C1 segment of cervical spinal cord (tissue), 14 donors: ENCODE measurements around the gene LCN15.
"Not testable (repeated sequence)": the region's sequence is repeated elsewhere in the genome, so short reads cannot be mapped to it uniquely, and the experiment has no call there.

Source experiments
- DNase-seq, 14 donors: peaks; one replicate each; lab custom pipeline; 2025; lab: John Stamatoyannopoulos, UW

The LCN15 gene

GRCh38 chr9:136756134-136756438, 8.2 kb downstream of the LCN15 start:
- DNase-seq = no peak

- DNase-seq = not testable (repeated sequence)
These were observed 8.8 kb downstream of the LCN15 start for GRCh38 chr9:136755302-136756133.

GRCh38 chr9:136754626-136755301, 9.6 kb downstream of the LCN15 start:
- DNase-seq = no peak

GRCh38 chr9:136754059-136754572, 10.2 kb downstream of the LCN15 start:
- no peak for DNase-seq

GRCh38 chr9:136753371-136754058, 10.8 kb downstream of the LCN15 start:
- DNase-seq = no peak

- DNase-seq = no peak
These were observed 12.5 kb downstream of the LCN15 start for GRCh38 chr9:136751814-136752213.

- no peak for DNase-seq
These were observed 13.1 kb downstream of the LCN15 start for GRCh38 chr9:136751244-136751643.

- DNase-seq = no peak
These were observed 13.8 kb downstream of the LCN15 start for GRCh38 chr9:136750526-136750925.

- DNase-seq = no peak
These were observed 15.4 kb downstream of the LCN15 start for GRCh38 chr9:136748666-136749611.

- no peak for DNase-seq
These were observed 16.1 kb downstream of the LCN15 start, which contains the start of gene LCN6 for GRCh38 chr9:136748201-136748600. Gene LCN6 (minus strand): TSS chr9:136748525. CDS start chr9:136748483, 42 bp downstream.

- no peak for DNase-seq
These were observed 16.9 kb downstream of the LCN15 start for GRCh38 chr9:136747161-136748060.

- no peak for DNase-seq
These were observed 17.7 kb downstream of the LCN15 start for GRCh38 chr9:136746621-136747020.

GRCh38 chr9:136746155-136746490, 18.2 kb downstream of the LCN15 start:
- DNase-seq = no peak

GRCh38 chr9:136745389-136746154, 18.7 kb downstream of the LCN15 start:
- no peak for DNase-seq

- DNase-seq = no peak
These were observed 19.5 kb downstream of the LCN15 start for GRCh38 chr9:136744773-136745172.

GRCh38 chr9:136743639-136744211, 20.6 kb downstream of the LCN15 start:
- no peak for DNase-seq

- DNase-seq = no peak
These were observed 21.5 kb downstream of the LCN15 start, which contains the start of gene LCN10 for GRCh38 chr9:136742591-136743391. Gene LCN10 (minus strand): TSS chr9:136742940. CDS start chr9:136742903, 37 bp downstream.
